Stimulated activated effector memory CD8-positive, alpha-beta T cell treated with anti-CD3 and anti-CD28 coated beads, Interleukin-12 subunit alpha, Interleukin-12 subunit beta, amount 100 ng/mL, for 72 hours (primary cell): Measurements from ENCODE around the gene PIP4K2A.
"Not testable (repeated sequence)": the region's sequence is repeated elsewhere in the genome, so short reads cannot be mapped to it uniquely, and the experiment has no call there.

Source experiments
- ATAC-seq: fragments of 150-1000 bp; cut with Tn5 transposase; 2 replicates; pipeline ENCODE4 v1.10.0; 2021
- DNase-seq, 2 donors: peaks; one replicate each; pipeline ENCODE4 v3.0.0; 2021 to 2022; ENCODE audit warnings: low spot score in 2 of 2
- H3K27ac Mint-ChIP-seq: one replicate; pipeline ENCODE4 v1.8.0; 2022; ENCODE audit warnings: mild to moderate bottlenecking, mixed read lengths
- H3K36me3 Mint-ChIP-seq: one replicate; pipeline ENCODE4 v1.8.0; 2022; ENCODE audit warnings: mild to moderate bottlenecking, mixed read lengths
- H3K4me1 Mint-ChIP-seq: one replicate; pipeline ENCODE4 v1.8.0; 2022; ENCODE audit warnings: mixed read lengths
- H3K4me3 Mint-ChIP-seq: one replicate; pipeline ENCODE4 v1.8.0; 2022; ENCODE audit warnings: mild to moderate bottlenecking, mixed read lengths
- H3K9me3 Mint-ChIP-seq: one replicate; pipeline ENCODE4 v1.8.0; 2022; ENCODE audit warnings: mixed read lengths

Gene PIP4K2A

GRCh38 chr10:22714479-22715289 lies at the start of gene PIP4K2A:
TSS of gene PIP4K2A (minus strand) at chr10:22714578. CDS start at chr10:22714326, 252 bp downstream.
- Mint-ChIP-seq H3K4me1 (peaks cover 26% of the 10 kb centered on the region), H3K36me3 (peaks cover 5% of the 10 kb centered on the region), H3K9me3 (no peaks in the 10 kb centered on the region), H3K27ac (peak within 1 kb of the TSS; percentile 92), H3K4me3 (peak within 1 kb of the TSS; percentile 81)
- ATAC-seq (peak; percentile 92), DNase-seq (peak; percentile 64 to 77)

GRCh38 chr10:22761569-22762220 lies 47.3 kb upstream of the PIP4K2A start:
- DNase-seq = no peak
- no peak overlapping the region for H3K27ac Mint-ChIP-seq
- no peak for ATAC-seq
- no peak overlapping the region for H3K4me3 Mint-ChIP-seq
- H3K36me3 Mint-ChIP-seq = no peaks in the 10 kb centered on the region
- H3K9me3 Mint-ChIP-seq = no peaks in the 10 kb centered on the region
- no peaks in the 10 kb centered on the region for H3K4me1 Mint-ChIP-seq

- no peak overlapping the region for H3K27ac Mint-ChIP-seq
- DNase-seq (no peak), ATAC-seq (no peak)
- H3K4me1 Mint-ChIP-seq = no peaks in the 10 kb centered on the region
- no peak overlapping the region for H3K4me3 Mint-ChIP-seq
- no peaks in the 10 kb centered on the region for H3K9me3 Mint-ChIP-seq
- H3K36me3 Mint-ChIP-seq = no peaks in the 10 kb centered on the region
Observed at GRCh38 chr10:22760025-22760424, 45.6 kb upstream of the PIP4K2A start.

- Mint-ChIP-seq H3K27ac (no peak overlapping the region), H3K36me3 (no peaks in the 10 kb centered on the region), H3K9me3 (no peaks in the 10 kb centered on the region), H3K4me1 (no peaks in the 10 kb centered on the region), H3K4me3 (no peak overlapping the region)
- DNase-seq (no peak), ATAC-seq (no peak)
Observed at GRCh38 chr10:22758867-22759266, 44.5 kb upstream of the PIP4K2A start.

GRCh38 chr10:22754296-22754695 lies 39.9 kb upstream of the PIP4K2A start:
- Mint-ChIP-seq H3K9me3 (no peaks in the 10 kb centered on the region), H3K4me1 (no peaks in the 10 kb centered on the region), H3K4me3 (no peak overlapping the region), H3K27ac (no peak overlapping the region), H3K36me3 (no peaks in the 10 kb centered on the region)
- no peak for DNase-seq
- no peak for ATAC-seq

GRCh38 chr10:22753786-22754185 lies 39.4 kb upstream of the PIP4K2A start:
- no peak overlapping the region for H3K4me3 Mint-ChIP-seq
- H3K9me3 Mint-ChIP-seq = no peaks in the 10 kb centered on the region
- no peak for DNase-seq
- no peaks in the 10 kb centered on the region for H3K4me1 Mint-ChIP-seq
- H3K36me3 Mint-ChIP-seq = no peaks in the 10 kb centered on the region
- H3K27ac Mint-ChIP-seq = no peak overlapping the region
- no peak for ATAC-seq

GRCh38 chr10:22752272-22752889 lies 38.0 kb upstream of the PIP4K2A start:
- H3K9me3 Mint-ChIP-seq = no peaks in the 10 kb centered on the region
- no peaks in the 10 kb centered on the region for H3K36me3 Mint-ChIP-seq
- ATAC-seq (no peak), DNase-seq (no peak)
- H3K4me1 Mint-ChIP-seq = no peaks in the 10 kb centered on the region
- no peak overlapping the region for H3K27ac Mint-ChIP-seq
- H3K4me3 Mint-ChIP-seq = no peak overlapping the region

- no peaks in the 10 kb centered on the region for H3K9me3 Mint-ChIP-seq
- H3K4me3 Mint-ChIP-seq = no peak overlapping the region
- no peak for DNase-seq
- no peaks in the 10 kb centered on the region for H3K36me3 Mint-ChIP-seq
- ATAC-seq = no peak
- no peaks in the 10 kb centered on the region for H3K4me1 Mint-ChIP-seq
- no peak overlapping the region for H3K27ac Mint-ChIP-seq
Observed at GRCh38 chr10:22750131-22750530, 35.8 kb upstream of the PIP4K2A start.

- H3K4me1 Mint-ChIP-seq, H3K36me3 Mint-ChIP-seq, H3K27ac Mint-ChIP-seq, H3K4me3 Mint-ChIP-seq, H3K9me3 Mint-ChIP-seq, DNase-seq, ATAC-seq: not testable (repeated sequence)
Observed at GRCh38 chr10:22744858-22745257, 30.5 kb upstream of the PIP4K2A start.

- no peak overlapping the region for H3K27ac Mint-ChIP-seq
- DNase-seq = no peak
- no peak overlapping the region for H3K4me3 Mint-ChIP-seq
- ATAC-seq = no peak
- no peaks in the 10 kb centered on the region for H3K9me3 Mint-ChIP-seq
- H3K36me3 Mint-ChIP-seq = no peaks in the 10 kb centered on the region
- H3K4me1 Mint-ChIP-seq = no peaks in the 10 kb centered on the region
Observed at GRCh38 chr10:22742678-22743077, 28.3 kb upstream of the PIP4K2A start.

GRCh38 chr10:22741631-22742030 lies 27.3 kb upstream of the PIP4K2A start:
- H3K27ac Mint-ChIP-seq, H3K9me3 Mint-ChIP-seq, ATAC-seq, H3K36me3 Mint-ChIP-seq, H3K4me3 Mint-ChIP-seq, H3K4me1 Mint-ChIP-seq, DNase-seq: not testable (repeated sequence)

- H3K27ac Mint-ChIP-seq = no peak overlapping the region
- H3K9me3 Mint-ChIP-seq = no peaks in the 10 kb centered on the region
- H3K4me1 Mint-ChIP-seq = no peaks in the 10 kb centered on the region
- H3K36me3 Mint-ChIP-seq = no peaks in the 10 kb centered on the region
- ATAC-seq (no peak), DNase-seq (no peak)
- H3K4me3 Mint-ChIP-seq = no peak overlapping the region
Observed at GRCh38 chr10:22740180-22740579, 25.8 kb upstream of the PIP4K2A start.

- Mint-ChIP-seq H3K9me3 (no peaks in the 10 kb centered on the region), H3K4me3 (no peak overlapping the region), H3K4me1 (peaks cover 6% of the 10 kb centered on the region), H3K36me3 (no peaks in the 10 kb centered on the region), H3K27ac (no peak overlapping the region)
- no peak for ATAC-seq
- DNase-seq = no peak
Observed at GRCh38 chr10:22737587-22737986, 23.2 kb upstream of the PIP4K2A start.

- peaks cover 6% of the 10 kb centered on the region for H3K4me1 Mint-ChIP-seq
- no peak for ATAC-seq
- no peak overlapping the region for H3K27ac Mint-ChIP-seq
- no peak overlapping the region for H3K4me3 Mint-ChIP-seq
- H3K9me3 Mint-ChIP-seq = no peaks in the 10 kb centered on the region
- no peak for DNase-seq
- H3K36me3 Mint-ChIP-seq = no peaks in the 10 kb centered on the region
Observed at GRCh38 chr10:22736134-22736533, 21.8 kb upstream of the PIP4K2A start.

GRCh38 chr10:22733992-22734391 lies 19.6 kb upstream of the PIP4K2A start:
- H3K9me3 Mint-ChIP-seq = no peaks in the 10 kb centered on the region
- no peaks in the 10 kb centered on the region for H3K36me3 Mint-ChIP-seq
- peaks cover 6% of the 10 kb centered on the region for H3K4me1 Mint-ChIP-seq
- no peak for DNase-seq
- no peak overlapping the region for H3K27ac Mint-ChIP-seq
- no peak for ATAC-seq
- no peak overlapping the region for H3K4me3 Mint-ChIP-seq

GRCh38 chr10:22727663-22728062 lies 13.3 kb upstream of the PIP4K2A start:
- ATAC-seq (no peak), DNase-seq (no peak)
- no peaks in the 10 kb centered on the region for H3K9me3 Mint-ChIP-seq
- peaks cover 21% of the 10 kb centered on the region for H3K4me1 Mint-ChIP-seq
- no peak overlapping the region for H3K4me3 Mint-ChIP-seq
- H3K27ac Mint-ChIP-seq = no peak overlapping the region
- no peaks in the 10 kb centered on the region for H3K36me3 Mint-ChIP-seq
